NCI-H226 (cell line): ENCODE measurements around the gene BCAN.

Experiments
- DNase-seq: peaks from one replicate; pipeline ENCODE4 v3.0.0-alpha.2; 2015

BCAN gene

DNA sequence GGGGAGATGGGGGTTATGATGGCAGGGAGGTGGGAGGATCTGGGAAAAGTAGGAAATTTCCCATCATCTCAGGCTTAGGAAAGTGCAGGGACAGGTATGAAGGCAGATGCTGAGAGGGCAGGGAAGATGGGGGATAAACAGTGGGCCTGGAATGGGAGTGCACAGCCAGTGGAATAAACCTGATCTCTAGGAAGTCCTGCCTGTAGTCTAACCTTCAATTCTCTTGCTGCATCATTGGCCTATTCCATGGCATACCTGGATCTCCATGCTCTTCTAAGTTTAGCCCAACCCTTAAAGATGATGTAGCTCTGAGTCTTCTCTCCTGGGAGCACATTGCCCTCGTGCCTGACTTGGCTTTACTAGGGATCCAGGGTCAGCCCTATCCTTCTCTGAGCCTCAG, 2.7 kb downstream of the BCAN start:
- no peak for DNase-seq

DNA sequence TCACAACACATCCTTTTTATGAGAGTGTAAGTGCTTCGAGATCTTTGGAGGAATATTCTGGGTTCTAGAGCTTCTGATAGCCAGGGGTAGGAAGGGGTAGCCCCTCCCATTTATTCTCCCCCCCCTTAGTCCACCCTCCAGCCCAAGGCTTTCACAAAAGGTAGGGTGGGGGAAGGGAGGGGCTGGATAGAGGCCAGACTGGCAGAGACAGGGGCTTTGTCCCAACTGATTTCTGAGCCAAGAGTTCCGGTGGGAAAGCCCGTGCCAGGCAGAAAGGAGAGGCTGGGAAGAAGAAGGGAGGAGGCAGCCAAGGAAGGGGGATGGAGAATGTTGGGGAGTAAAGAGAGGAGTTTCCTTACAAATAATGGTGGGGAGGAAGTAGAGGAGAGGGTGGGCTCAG, 3.1 kb downstream of the BCAN start:
- no peak for DNase-seq

DNA sequence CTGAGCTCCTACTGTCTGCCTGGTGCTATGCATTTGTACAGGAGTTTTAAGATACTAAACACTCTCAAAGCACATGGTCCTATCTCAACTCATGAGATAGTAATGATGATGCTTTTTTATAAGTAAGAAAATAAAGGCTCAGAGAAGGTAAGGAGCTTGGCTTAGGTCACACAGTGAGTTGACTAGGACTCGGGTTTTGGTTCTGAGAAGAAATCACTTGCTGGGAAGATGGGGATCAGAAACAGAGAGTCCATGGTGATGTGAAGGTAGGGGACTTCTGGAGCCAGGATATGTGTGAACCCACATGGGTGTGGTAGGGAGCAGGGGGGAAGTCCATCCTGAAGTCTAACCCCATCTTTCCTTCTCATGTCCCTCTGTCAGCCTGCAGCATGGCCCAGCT, 3.7 kb downstream of the BCAN start:
- DNase-seq: no peak

DNA sequence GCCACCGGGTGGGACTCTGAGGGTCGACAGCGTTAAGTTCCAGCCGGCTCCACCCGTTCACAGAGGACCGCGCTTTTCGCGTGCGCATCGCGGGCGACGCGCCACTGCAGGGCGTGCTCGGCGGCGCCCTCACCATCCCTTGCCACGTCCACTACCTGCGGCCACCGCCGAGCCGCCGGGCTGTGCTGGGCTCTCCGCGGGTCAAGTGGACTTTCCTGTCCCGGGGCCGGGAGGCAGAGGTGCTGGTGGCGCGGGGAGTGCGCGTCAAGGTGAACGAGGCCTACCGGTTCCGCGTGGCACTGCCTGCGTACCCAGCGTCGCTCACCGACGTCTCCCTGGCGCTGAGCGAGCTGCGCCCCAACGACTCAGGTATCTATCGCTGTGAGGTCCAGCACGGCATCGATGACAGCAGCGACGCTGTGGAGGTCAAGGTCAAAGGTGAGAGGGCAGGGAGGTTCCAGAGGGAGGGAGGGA, 4.9 kb downstream of the BCAN start:
- DNase-seq: no peak

DNA sequence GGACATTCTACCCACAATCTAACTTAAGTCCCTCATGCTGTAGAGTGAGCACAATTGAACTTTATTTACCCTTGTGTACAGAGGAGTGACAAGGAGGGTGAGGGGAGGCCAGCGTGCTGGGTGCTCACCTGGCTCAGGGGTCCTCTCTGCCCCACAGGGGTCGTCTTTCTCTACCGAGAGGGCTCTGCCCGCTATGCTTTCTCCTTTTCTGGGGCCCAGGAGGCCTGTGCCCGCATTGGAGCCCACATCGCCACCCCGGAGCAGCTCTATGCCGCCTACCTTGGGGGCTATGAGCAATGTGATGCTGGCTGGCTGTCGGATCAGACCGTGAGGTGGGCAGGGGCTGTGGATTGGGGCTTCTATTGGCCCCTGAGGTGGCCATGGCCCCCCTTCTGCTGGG, 5.4 kb downstream of the BCAN start:
- DNase-seq: no peak

DNA sequence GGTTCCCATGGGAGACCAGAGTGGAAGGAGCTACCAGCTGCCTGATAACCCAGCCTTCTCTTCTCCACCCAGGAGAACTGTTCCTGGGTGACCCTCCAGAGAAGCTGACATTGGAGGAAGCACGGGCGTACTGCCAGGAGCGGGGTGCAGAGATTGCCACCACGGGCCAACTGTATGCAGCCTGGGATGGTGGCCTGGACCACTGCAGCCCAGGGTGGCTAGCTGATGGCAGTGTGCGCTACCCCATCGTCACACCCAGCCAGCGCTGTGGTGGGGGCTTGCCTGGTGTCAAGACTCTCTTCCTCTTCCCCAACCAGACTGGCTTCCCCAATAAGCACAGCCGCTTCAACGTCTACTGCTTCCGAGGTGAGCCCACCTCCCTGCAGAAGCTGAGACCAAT, 6.6 kb downstream of the BCAN start:
- DNase-seq: no peak

DNA sequence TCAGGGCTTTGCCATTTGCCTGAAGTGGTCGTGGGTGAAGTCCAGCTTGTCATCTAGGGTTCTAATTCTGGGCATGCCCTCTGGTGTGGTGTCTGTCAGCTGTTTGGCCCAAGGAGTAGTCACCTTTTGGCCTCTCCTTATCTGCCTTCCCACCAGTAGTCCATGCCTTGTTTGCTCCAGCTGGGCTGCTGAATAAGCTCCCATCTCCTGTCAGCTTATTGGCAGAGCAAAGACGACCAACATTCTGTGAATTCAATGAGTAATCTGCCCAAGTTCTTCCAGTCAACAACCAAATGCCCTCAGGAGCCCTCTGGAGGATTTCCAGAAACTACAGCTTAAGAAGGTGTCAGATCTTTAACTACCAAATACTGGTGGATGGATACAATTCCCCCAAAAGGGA, 7.0 kb downstream of the BCAN start:
- no peak for DNase-seq

DNA sequence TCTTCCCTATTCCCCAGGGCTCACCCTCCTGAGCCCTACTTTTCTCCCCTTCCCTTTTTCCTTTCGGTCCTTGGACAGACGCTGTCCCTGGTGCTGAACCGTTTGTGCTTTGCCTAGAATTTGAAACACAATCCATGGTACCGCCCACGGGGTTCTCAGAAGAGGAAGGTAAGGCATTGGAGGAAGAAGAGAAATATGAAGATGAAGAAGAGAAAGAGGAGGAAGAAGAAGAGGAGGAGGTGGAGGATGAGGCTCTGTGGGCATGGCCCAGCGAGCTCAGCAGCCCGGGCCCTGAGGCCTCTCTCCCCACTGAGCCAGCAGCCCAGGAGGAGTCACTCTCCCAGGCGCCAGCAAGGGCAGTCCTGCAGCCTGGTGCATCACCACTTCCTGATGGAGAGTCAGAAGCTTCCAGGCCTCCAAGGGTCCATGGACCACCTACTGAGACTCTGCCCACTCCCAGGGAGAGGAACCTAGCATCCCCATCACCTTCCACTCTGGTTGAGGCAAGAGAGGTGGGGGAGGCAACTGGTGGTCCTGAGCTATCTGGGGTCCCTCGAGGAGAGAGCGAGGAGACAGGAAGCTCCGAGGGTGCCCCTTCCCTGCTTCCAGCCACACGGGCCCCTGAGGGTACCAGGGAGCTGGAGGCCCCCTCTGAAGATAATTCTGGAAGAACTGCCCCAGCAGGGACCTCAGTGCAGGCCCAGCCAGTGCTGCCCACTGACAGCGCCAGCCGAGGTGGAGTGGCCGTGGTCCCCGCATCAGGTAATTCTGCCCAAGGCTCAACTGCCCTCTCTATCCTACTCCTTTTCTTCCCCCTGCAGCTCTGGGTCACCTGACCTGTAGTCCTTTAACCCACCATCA, 10.4 kb downstream of the BCAN start:
- no peak for DNase-seq

DNA sequence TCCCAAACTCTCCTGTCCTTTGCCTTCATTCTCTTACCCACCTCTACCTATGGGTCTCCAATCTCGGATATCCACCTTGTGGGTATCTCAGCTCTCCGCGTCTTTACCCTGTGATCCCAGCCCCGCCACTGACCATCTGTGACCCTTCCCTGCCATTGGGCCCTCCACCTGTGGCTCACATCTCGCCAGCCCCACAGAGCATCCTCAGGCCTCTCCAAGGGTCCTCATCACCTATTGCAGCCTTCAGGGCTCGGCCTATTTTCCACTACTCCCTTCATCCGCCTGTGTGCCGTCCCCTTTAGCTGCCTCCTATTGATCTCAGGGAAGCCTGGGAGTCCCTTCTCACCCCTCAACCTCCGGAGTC, 11.1 kb downstream of the BCAN start:
- DNase-seq: no peak

DNA sequence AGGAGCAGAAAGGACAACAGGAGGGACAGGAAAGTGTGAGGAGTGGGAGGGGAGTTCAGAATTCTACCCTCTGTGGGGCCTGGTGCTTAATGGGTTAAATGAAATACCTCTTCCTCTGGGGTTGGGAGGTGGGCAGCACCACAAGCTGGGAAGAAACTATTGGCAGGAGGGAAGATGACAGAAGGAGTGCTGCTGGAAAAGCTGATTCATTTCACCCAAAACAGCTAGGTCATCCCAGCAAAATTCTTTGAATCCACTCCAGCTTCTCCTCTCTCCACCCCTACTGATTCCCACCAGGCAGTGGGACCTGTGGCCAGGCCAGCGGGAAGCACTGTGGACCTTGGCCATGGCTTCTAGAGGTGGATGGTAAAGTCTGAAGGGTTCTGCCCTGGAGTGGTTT, 12.8 kb downstream of the BCAN start:
- peak; percentile 51 for DNase-seq

DNA sequence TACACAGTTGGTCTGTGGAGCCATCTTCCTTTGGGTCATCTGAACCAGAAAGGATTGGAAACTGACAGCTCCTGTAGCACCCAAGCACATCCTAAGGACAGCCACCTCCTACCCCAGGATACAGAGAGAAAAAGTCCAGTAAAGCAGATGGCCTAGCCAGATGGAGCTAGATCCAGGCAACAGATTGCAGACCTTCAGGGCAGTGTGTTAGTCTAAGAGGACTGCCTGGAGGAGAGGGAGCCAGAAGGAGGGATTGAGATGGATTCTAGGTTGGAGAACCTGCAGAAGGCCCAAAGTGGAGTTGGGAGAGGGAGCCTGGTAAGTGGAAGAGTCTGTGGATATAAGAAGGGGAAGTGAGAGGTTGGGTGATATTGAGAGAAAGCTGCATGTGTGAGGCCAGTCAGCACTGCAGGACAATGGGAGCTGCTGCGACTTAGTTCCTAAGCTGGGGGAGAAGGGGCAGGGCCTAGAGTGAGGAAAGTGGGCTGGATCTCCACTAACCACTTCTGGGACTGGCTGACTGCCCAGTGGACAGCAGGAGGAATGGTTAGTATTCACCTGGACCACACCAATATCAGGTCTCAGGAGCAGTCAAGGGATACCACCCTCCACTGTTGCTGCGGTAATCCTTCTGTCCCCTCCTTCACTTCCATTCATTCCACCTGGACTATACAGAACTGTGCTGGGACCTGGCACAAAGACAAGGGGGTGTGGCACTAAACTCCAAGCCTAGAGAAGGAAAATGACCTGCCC, 13.4 kb downstream of the BCAN start:
- DNase-seq: no peak

DNA sequence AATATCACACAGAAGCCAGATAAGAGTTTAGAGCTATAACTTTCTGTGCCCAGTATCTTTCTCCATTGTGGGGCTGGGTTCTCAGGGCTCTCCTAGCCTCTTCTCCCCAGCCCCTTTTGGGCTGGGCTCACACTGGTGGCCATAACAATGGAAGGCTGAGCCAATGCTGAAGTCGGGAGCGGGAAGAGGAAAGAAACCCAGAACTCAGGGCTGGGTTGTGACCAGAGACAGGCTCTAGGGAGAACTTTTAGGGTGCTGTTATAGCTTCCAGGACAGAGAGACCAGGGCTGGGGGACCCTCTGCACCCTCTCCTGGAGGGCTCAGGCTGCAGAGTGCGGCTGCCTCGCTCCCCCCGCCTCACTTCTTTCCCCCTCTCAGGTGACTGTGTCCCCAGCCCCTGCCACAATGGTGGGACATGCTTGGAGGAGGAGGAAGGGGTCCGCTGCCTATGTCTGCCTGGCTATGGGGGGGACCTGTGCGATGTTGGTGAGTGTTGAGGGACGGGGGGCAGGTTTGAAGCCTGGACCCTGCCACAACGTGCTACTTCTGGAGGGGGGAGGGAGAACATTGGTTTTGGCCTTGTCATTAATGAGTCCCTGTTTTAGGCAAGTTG, 14.1 kb downstream of the BCAN start:
- DNase-seq: no peak

DNA sequence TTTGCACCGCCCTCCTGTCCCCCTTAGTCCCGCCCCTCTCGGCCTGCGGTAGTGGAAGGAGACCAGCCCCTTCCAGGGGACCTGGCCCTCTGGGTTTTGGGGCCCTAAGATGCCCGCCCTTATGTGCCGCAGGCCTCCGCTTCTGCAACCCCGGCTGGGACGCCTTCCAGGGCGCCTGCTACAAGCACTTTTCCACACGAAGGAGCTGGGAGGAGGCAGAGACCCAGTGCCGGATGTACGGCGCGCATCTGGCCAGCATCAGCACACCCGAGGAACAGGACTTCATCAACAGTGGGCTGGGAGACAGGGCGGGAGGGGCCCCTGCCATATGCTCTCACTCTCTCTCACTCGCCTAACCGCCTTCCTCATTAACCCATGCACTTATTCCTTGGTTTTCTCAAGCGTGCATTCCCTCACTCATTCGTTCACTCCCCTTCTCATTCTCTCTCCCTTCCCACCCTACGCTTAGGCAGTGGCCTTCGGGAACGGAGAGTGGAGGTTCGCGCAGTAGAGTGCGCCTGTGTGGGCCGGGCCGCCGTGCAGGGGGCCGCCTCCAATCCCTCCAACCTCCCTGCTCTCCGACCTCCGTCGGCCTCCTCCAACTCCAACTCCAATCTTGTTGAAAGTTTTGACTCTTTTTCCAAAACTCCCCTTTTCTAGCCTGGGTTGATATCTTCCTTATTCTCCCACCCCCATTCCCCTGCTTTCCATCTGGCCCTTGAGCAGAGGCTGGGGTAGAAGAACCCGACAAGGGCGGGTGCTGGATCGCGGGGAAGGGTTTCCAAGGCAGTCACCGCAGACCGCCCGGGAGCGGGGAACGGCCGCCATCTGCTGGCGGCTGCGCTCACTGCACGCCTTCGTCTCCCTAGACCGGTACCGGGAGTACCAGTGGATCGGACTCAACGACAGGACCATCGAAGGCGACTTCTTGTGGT, 15.2 kb downstream of the BCAN start:
- DNase-seq: peak; percentile 35

DNA sequence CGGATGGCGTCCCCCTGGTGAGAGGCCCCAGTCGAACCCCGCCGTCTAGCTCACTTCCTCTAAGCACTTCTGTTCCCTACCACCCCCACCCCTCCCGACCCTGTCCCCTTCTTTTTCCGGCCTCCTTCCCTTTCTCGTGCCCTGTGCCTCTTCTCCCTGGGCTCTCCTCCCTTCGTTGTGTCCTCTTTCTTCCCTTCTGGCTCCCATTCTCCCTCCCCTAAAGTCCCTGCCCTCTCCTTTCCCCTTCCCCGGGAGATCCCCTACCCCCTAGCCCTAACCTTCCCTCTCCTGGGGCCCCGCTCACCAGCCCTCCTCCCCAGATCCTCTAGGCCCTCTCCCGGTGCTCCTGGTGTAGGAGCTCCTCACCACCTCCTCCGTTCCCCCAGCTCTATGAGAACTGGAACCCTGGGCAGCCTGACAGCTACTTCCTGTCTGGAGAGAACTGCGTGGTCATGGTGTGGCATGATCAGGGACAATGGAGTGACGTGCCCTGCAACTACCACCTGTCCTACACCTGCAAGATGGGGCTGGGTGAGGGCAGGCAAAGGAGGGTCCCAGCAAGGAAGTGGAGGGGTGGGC, 15.9 kb downstream of the BCAN start:
- DNase-seq: no peak

DNA sequence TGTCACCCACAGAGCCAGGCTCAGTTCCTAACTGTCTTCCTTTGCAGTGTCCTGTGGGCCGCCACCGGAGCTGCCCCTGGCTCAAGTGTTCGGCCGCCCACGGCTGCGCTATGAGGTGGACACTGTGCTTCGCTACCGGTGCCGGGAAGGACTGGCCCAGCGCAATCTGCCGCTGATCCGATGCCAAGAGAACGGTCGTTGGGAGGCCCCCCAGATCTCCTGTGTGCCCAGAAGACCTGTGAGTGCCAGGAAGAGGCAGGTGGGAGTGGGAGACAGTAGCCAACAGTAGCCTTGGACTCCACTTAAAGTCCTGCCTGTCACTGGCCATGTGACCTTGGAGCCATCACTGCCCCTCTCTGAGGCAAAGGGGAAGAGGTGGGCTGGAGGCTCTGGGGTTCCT, 16.6 kb downstream of the BCAN start:
- no peak for DNase-seq

DNA sequence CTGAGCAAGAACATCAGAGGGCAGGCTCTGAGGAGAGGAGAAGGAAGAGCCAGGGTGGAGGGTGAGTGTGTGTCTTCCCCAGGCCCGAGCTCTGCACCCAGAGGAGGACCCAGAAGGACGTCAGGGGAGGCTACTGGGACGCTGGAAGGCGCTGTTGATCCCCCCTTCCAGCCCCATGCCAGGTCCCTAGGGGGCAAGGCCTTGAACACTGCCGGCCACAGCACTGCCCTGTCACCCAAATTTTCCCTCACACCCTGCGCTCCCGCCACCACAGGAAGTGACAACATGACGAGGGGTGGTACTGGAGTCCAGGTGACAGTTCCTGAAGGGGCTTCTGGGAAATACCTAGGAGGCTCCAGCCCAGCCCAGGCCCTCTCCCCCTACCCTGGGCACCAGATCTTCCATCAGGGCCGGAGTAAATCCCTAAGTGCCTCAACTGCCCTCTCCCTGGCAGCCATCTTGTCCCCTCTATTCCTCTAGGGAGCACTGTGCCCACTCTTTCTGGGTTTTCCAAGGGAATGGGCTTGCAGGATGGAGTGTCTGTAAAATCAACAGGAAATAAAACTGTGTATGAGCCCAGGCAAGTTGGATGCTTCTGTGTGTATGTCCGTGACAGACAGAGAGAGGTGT, 17.1 kb downstream of the BCAN start:
- no peak for DNase-seq

DNA sequence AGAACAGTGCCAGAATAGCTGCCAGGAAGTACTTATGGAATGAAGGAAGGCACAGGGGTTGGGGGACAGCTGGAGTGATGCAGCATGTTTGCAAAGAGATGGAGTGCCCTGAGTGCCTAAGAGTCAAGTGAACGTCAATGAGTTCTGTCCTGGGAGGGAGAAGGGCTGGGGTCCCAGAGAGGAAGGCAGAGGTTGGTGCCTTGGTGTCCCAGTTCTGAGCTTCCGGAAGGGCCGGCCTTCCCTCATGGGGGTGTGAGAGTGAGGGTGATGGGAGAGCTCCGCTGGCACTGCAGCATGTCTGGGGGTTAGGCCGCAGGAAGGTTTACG, 17.7 kb downstream of the BCAN start:
- DNase-seq: no peak

DNA sequence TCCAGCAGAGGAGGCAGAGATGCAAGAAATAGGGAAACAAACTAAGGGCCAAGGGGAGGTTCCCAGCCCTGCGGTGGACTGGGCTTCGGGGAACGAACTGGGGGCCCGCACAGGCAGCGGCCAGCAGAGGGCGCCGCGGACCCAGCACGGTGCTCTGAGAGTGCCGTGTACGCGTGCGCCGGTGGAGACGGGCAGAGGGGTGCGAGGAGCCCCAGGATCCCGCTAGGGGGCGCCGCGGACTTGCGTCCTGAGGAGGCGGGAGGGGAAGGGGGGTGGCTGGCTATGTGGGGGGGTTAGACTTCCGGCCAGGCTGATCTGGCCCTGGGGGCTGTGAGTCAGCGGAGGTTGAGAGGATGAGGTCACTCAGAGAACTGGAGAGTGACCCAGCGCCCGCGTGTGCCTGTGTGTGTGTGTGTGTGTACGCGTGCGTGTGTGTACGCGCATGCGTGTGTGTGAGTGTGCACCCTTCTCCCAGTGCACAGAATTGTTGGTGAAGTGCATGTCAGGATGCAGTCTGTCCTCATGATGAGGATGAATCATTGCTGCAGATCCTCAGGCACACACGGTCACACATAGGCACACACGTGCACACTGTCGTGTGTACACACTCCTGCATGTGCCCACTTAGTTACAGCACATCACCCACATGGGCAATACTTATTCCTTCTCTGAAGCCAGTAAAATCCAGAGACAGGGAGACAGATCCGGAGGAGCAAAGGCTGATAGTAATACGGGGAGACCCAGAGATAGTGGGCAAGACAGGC, 18.3 kb downstream of the BCAN start:
- peak; percentile 95 for DNase-seq

DNA sequence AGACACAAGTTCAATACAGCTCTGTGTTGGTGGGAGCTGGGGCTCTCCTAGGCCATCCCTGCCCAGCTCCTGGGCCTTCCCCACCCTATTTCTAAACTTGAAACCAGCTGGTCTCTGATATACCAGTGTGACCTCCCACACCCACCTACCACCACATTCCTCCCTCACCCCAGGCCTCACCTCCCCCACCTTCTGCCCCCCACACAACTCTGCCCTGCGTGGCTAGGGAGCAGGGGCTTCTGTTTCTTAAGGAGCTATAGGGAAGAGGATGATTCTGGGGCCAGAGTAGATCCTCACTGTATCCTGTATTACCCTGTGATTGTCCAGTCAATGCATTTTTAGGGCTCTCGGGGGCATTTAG, 18.8 kb downstream of the BCAN start:
- no peak for DNase-seq

DNA sequence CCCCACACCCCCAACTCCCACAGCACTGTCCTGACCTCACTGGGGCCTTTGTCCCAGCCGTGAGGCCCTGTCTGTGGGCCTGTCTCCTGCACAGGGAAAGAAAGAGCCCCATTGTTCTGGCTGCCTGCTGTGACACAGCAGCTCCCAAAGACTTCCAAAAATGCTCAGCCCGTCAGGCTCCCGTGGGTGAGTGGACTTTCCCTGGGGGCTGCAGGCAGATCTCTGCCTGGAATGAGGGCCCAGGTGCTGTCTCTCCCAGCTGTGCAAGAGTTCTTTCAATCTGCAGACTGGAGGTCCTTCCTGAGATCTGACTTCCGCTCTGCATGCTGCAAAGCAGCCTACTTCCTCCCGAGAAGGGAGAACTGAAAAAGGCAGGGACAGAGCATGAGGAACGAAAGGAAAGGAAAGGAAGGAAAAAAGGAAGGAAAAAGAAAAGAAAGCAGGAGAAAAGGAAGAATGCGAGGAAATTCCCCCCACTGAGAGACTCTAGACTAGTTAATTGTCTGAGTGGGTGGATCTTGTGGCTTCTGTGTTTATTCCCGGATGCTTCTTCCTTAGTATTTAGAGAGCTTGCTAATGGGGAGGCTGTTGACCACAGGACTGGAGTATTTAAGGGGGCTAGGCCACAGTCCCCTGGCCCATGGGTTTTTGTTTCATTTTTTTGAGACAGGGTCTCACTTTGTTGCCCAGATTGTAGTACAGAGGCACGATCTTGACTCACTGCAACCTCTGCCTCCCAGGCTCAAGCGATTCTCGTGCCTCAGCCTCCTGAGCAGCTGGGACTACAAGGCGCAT, 20.3 kb downstream of the BCAN start:
- DNase-seq: no peak

DNA sequence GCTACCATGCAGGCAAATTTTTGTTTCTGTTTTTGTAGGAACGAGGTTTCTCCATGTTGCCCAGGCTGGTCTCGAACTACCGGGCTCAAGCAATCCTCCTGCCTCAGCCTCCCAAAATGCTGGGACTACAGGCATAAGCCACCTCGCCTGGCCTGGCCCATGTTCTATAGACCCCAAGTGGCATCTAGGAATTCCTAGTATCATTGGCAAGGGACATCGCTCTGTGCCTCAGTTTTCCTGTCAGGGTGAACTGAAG, 20.8 kb downstream of the BCAN start:
- no peak for DNase-seq
